ENCODE results near the gene TNRC6A.
"Not testable (repeated sequence)": the region's sequence is repeated elsewhere in the genome, so short reads cannot be mapped to it uniquely, and the experiment has no call there.

The TNRC6A gene

GRCh38 chr16:24730914-24731313 is 1.5 kb downstream of the TNRC6A start:
- H3K4me3 ChIP-seq (ENCODE audit: low read length) = peak overlapping the region; percentile 95
- no peaks in the 10 kb centered on the region for H3K36me3 ChIP-seq (ENCODE audit: control insufficient read depth, insufficient read depth, low read length)
- peak overlapping the region; percentile 98 for H3K27ac ChIP-seq (ENCODE audit: low read depth, low read length)
- H3K9ac ChIP-seq (ENCODE audit: low read length) = no peak overlapping the region
- H3K4me1 ChIP-seq (ENCODE audit: control insufficient read depth, insufficient read depth, low read length) = peaks cover 26% of the 10 kb centered on the region
- H3K27me3 ChIP-seq (ENCODE audit: control insufficient read depth, insufficient read depth, low read length) = no peaks in the 10 kb centered on the region

GRCh38 chr16:24731722-24732419 is 2.4 kb downstream of the TNRC6A start:
- no peak overlapping the region for H3K9ac ChIP-seq (ENCODE audit: low read length)
- H3K27me3 ChIP-seq (ENCODE audit: control insufficient read depth, insufficient read depth, low read length) = no peaks in the 10 kb centered on the region
- H3K36me3 ChIP-seq (ENCODE audit: control insufficient read depth, insufficient read depth, low read length) = no peaks in the 10 kb centered on the region
- H3K4me3 ChIP-seq (ENCODE audit: low read length) = peak overlapping the region; percentile 29
- peaks cover 29% of the 10 kb centered on the region for H3K4me1 ChIP-seq (ENCODE audit: control insufficient read depth, insufficient read depth, low read length)
- H3K27ac ChIP-seq (ENCODE audit: low read depth, low read length) = peak overlapping the region; percentile 98

GRCh38 chr16:24734382-24734781 is 4.9 kb downstream of the TNRC6A start:
- no peak overlapping the region for H3K4me3 ChIP-seq (ENCODE audit: low read length)
- H3K27ac ChIP-seq (ENCODE audit: low read depth, low read length) = peak overlapping the region; percentile 54
- H3K4me1 ChIP-seq (ENCODE audit: control insufficient read depth, insufficient read depth, low read length) = peaks cover 25% of the 10 kb centered on the region
- peaks cover 3% of the 10 kb centered on the region for H3K36me3 ChIP-seq (ENCODE audit: control insufficient read depth, insufficient read depth, low read length)
- H3K27me3 ChIP-seq (ENCODE audit: control insufficient read depth, insufficient read depth, low read length) = no peaks in the 10 kb centered on the region
- no peak overlapping the region for H3K9ac ChIP-seq (ENCODE audit: low read length)

GRCh38 chr16:24736758-24737157 is 7.3 kb downstream of the TNRC6A start:
- Histone ChIP-seq H3K27me3 (ENCODE audit: control insufficient read depth, insufficient read depth, low read length) (no peaks in the 10 kb centered on the region), H3K9ac (ENCODE audit: low read length) (no peak overlapping the region), H3K4me3 (ENCODE audit: low read length) (no peak overlapping the region), H3K4me1 (ENCODE audit: control insufficient read depth, insufficient read depth, low read length) (peaks cover 20% of the 10 kb centered on the region), H3K36me3 (ENCODE audit: control insufficient read depth, insufficient read depth, low read length) (peaks cover 3% of the 10 kb centered on the region), H3K27ac (ENCODE audit: low read depth, low read length) (no peak overlapping the region)

GRCh38 chr16:24737391-24737871 is 8.0 kb downstream of the TNRC6A start:
- H3K36me3 ChIP-seq (ENCODE audit: control insufficient read depth, insufficient read depth, low read length) = peaks cover 3% of the 10 kb centered on the region
- peaks cover 16% of the 10 kb centered on the region for H3K4me1 ChIP-seq (ENCODE audit: control insufficient read depth, insufficient read depth, low read length)
- no peaks in the 10 kb centered on the region for H3K27me3 ChIP-seq (ENCODE audit: control insufficient read depth, insufficient read depth, low read length)
- H3K4me3 ChIP-seq (ENCODE audit: low read length) = no peak overlapping the region
- no peak overlapping the region for H3K9ac ChIP-seq (ENCODE audit: low read length)
- H3K27ac ChIP-seq (ENCODE audit: low read depth, low read length) = no peak overlapping the region

- H3K36me3 ChIP-seq (ENCODE audit: control insufficient read depth, insufficient read depth, low read length) = peaks cover 3% of the 10 kb centered on the region
- no peaks in the 10 kb centered on the region for H3K27me3 ChIP-seq (ENCODE audit: control insufficient read depth, insufficient read depth, low read length)
- no peak overlapping the region for H3K27ac ChIP-seq (ENCODE audit: low read depth, low read length)
- H3K4me1 ChIP-seq (ENCODE audit: control insufficient read depth, insufficient read depth, low read length) = peaks cover 16% of the 10 kb centered on the region
- no peak overlapping the region for H3K9ac ChIP-seq (ENCODE audit: low read length)
- H3K4me3 ChIP-seq (ENCODE audit: low read length) = no peak overlapping the region
These were observed 8.6 kb downstream of the TNRC6A start for GRCh38 chr16:24737916-24738594.

- H3K4me3 ChIP-seq (ENCODE audit: low read length) = no peak overlapping the region
- no peak overlapping the region for H3K27ac ChIP-seq (ENCODE audit: low read depth, low read length)
- H3K9ac ChIP-seq (ENCODE audit: low read length) = no peak overlapping the region
- peaks cover 3% of the 10 kb centered on the region for H3K36me3 ChIP-seq (ENCODE audit: control insufficient read depth, insufficient read depth, low read length)
- H3K4me1 ChIP-seq (ENCODE audit: control insufficient read depth, insufficient read depth, low read length) = peaks cover 16% of the 10 kb centered on the region
- no peaks in the 10 kb centered on the region for H3K27me3 ChIP-seq (ENCODE audit: control insufficient read depth, insufficient read depth, low read length)
These were observed 9.4 kb downstream of the TNRC6A start for GRCh38 chr16:24738895-24739294.

GRCh38 chr16:24741862-24742261 is 12.4 kb downstream of the TNRC6A start:
- peaks cover 2% of the 10 kb centered on the region for H3K4me1 ChIP-seq (ENCODE audit: control insufficient read depth, insufficient read depth, low read length)

GRCh38 chr16:24742610-24743009 is 13.2 kb downstream of the TNRC6A start:
- H3K27me3 ChIP-seq (ENCODE audit: control insufficient read depth, insufficient read depth, low read length); H3K36me3 ChIP-seq (ENCODE audit: control insufficient read depth, insufficient read depth, low read length); H3K27ac ChIP-seq (ENCODE audit: low read depth, low read length); H3K4me3 ChIP-seq (ENCODE audit: low read length); H3K9ac ChIP-seq (ENCODE audit: low read length); H3K4me1 ChIP-seq (ENCODE audit: control insufficient read depth, insufficient read depth, low read length): not testable (repeated sequence)

More at GRCh38 chr16:24741862-24742261, 12.4 kb downstream of the TNRC6A start:
- Histone ChIP-seq H3K27me3 (ENCODE audit: control insufficient read depth, insufficient read depth, low read length) (no peaks in the 10 kb centered on the region), H3K4me3 (ENCODE audit: low read length) (no peak overlapping the region), H3K9ac (ENCODE audit: low read length) (no peak overlapping the region), H3K27ac (ENCODE audit: low read depth, low read length) (no peak overlapping the region), H3K36me3 (ENCODE audit: control insufficient read depth, insufficient read depth, low read length) (peaks cover 3% of the 10 kb centered on the region)

- Histone ChIP-seq H3K4me1 (ENCODE audit: control insufficient read depth, insufficient read depth, low read length) (peaks cover 13% of the 10 kb centered on the region), H3K36me3 (ENCODE audit: control insufficient read depth, insufficient read depth, low read length) (no peaks in the 10 kb centered on the region), H3K4me3 (ENCODE audit: low read length) (no peak overlapping the region), H3K9ac (ENCODE audit: low read length) (no peak overlapping the region), H3K27ac (ENCODE audit: low read depth, low read length) (no peak overlapping the region), H3K27me3 (ENCODE audit: control insufficient read depth, insufficient read depth, low read length) (no peaks in the 10 kb centered on the region)
These were observed 15.9 kb downstream of the TNRC6A start for GRCh38 chr16:24745391-24745790.

GRCh38 chr16:24745791-24746190 is 16.3 kb downstream of the TNRC6A start:
- H3K9ac ChIP-seq (ENCODE audit: low read length) = no peak overlapping the region
- H3K4me1 ChIP-seq (ENCODE audit: control insufficient read depth, insufficient read depth, low read length) = peaks cover 13% of the 10 kb centered on the region
- H3K27me3 ChIP-seq (ENCODE audit: control insufficient read depth, insufficient read depth, low read length) = no peaks in the 10 kb centered on the region
- no peak overlapping the region for H3K4me3 ChIP-seq (ENCODE audit: low read length)
- H3K36me3 ChIP-seq (ENCODE audit: control insufficient read depth, insufficient read depth, low read length) = no peaks in the 10 kb centered on the region
- no peak overlapping the region for H3K27ac ChIP-seq (ENCODE audit: low read depth, low read length)

GRCh38 chr16:24747441-24747840 is 18.0 kb downstream of the TNRC6A start:
- no peaks in the 10 kb centered on the region for H3K27me3 ChIP-seq (ENCODE audit: control insufficient read depth, insufficient read depth, low read length)
- H3K4me1 ChIP-seq (ENCODE audit: control insufficient read depth, insufficient read depth, low read length) = peaks cover 16% of the 10 kb centered on the region
- H3K36me3 ChIP-seq (ENCODE audit: control insufficient read depth, insufficient read depth, low read length) = no peaks in the 10 kb centered on the region
- no peak overlapping the region for H3K9ac ChIP-seq (ENCODE audit: low read length)
- H3K27ac ChIP-seq (ENCODE audit: low read depth, low read length) = no peak overlapping the region
- no peak overlapping the region for H3K4me3 ChIP-seq (ENCODE audit: low read length)

GRCh38 chr16:24748242-24748641 is 18.8 kb downstream of the TNRC6A start:
- Histone ChIP-seq H3K9ac (ENCODE audit: low read length) (no peak overlapping the region), H3K4me3 (ENCODE audit: low read length) (no peak overlapping the region), H3K27ac (ENCODE audit: low read depth, low read length) (no peak overlapping the region), H3K27me3 (ENCODE audit: control insufficient read depth, insufficient read depth, low read length) (no peaks in the 10 kb centered on the region), H3K4me1 (ENCODE audit: control insufficient read depth, insufficient read depth, low read length) (peaks cover 16% of the 10 kb centered on the region), H3K36me3 (ENCODE audit: control insufficient read depth, insufficient read depth, low read length) (no peaks in the 10 kb centered on the region)

All from rectal smooth muscle tissue (tissue), 1 donor.